ENCODE data around the gene PRPSAP2. TPM values are rescaled to one million over a fixed set of nuclear protein-coding genes. Genes with fewer than 3 reads are reported as not detected.
"Not testable (repeated sequence)": the region's sequence is repeated elsewhere in the genome, so short reads cannot be mapped to it uniquely, and the experiment has no call there.

Gene PRPSAP2
- total RNA-seq, 1 donor from 2014 or later: 28.3 TPM

- no peak for ATAC-seq
Observed at GRCh38 chr17:18889658-18890057, 31.7 kb downstream of the PRPSAP2 start.

- ATAC-seq: no peak
Observed at GRCh38 chr17:18891541-18891940, 33.6 kb downstream of the PRPSAP2 start.

GRCh38 chr17:18896146-18896545 is 38.2 kb downstream of the PRPSAP2 start:
- ATAC-seq: no peak

- no peak for ATAC-seq
Observed at GRCh38 chr17:18896947-18897346, 39.0 kb downstream of the PRPSAP2 start.

- ATAC-seq: no peak
Observed at GRCh38 chr17:18904482-18904881, 46.6 kb downstream of the PRPSAP2 start.

- no peak for ATAC-seq
Observed at GRCh38 chr17:18905226-18905625, 47.3 kb downstream of the PRPSAP2 start.

GRCh38 chr17:18910326-18910725 is 52.4 kb downstream of the PRPSAP2 start:
- ATAC-seq: no peak

- ATAC-seq: no peak
Observed at GRCh38 chr17:18910881-18911280, 53.0 kb downstream of the PRPSAP2 start.

- ATAC-seq: no peak
Observed at GRCh38 chr17:18916816-18917500, 59.0 kb downstream of the PRPSAP2 start.

- ATAC-seq: no peak
Observed at GRCh38 chr17:18917506-18918032, 59.6 kb downstream of the PRPSAP2 start.

GRCh38 chr17:18919963-18920362 is 62.0 kb downstream of the PRPSAP2 start:
- ATAC-seq: peak; percentile 7

GRCh38 chr17:18920911-18921441 is 63.0 kb downstream of the PRPSAP2 start:
- no peak for ATAC-seq

- no peak for ATAC-seq
Observed at GRCh38 chr17:18921485-18921884, 63.6 kb downstream of the PRPSAP2 start.

GRCh38 chr17:18921912-18922451 is 64.1 kb downstream of the PRPSAP2 start:
- ATAC-seq: peak; percentile 75

GRCh38 chr17:18922596-18922995 is 64.7 kb downstream of the PRPSAP2 start:
- ATAC-seq: not testable (repeated sequence)

GRCh38 chr17:18925187-18925586 is 67.3 kb downstream of the PRPSAP2 start:
- ATAC-seq: no peak

- ATAC-seq: no peak
Observed at GRCh38 chr17:18928628-18929125, 70.7 kb downstream of the PRPSAP2 start.

GRCh38 chr17:18932360-18933055 is 74.6 kb downstream of the PRPSAP2 start:
- peak; percentile 25 for ATAC-seq

GRCh38 chr17:18933102-18934058 is 75.4 kb downstream of the PRPSAP2 start:
- ATAC-seq: peak; percentile 41

GRCh38 chr17:18937981-18938691 is 80.2 kb downstream of the PRPSAP2 start:
- no peak for ATAC-seq

GRCh38 chr17:18938692-18939023 is 80.7 kb downstream of the PRPSAP2 start:
- ATAC-seq: no peak

Measured in esophagus mucosa (tissue), 1 donor.